ENCODE data around the gene SH3RF1. TPM values are rescaled to one million over a fixed set of nuclear protein-coding genes. Genes with fewer than 3 reads are reported as not detected.

The SH3RF1 gene
- total RNA-seq, 6 experiments from 2014 or later, result 54.5 to 67.1 (median 57.1) TPM

DNA sequence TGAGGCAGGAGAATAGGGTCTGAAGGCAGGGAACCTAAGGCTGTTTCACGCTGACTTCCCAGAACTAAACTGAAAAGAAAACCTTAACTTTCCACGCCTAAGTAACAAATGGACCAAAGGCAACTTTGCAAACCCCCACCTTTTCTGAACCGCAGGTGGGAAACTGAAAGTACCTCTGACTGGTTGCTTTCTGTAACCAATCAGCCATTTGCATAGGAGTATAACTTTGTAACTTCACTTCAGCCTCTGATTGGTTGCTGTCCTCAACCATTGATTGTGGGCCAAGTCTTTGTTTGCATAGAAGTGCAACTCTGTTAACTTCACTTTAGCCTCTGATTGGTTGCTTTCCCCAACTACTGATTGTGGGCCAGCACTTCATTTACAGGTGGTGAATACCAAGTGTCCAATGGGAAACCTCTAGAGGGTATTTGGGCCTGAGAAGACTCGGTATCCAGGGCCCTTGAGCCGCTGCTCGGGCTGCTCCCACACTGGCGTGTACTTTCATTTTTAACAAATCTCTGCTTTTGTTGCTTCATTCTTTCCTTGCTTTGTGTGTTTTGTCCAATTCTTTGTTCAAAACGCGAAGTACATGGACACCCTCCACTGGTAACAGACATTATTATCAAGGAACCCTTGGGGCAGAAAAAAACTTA, 139.1 kb downstream of the SH3RF1 start:
- H3K4me3 Mint-ChIP-seq, result no peak overlapping the region

DNA sequence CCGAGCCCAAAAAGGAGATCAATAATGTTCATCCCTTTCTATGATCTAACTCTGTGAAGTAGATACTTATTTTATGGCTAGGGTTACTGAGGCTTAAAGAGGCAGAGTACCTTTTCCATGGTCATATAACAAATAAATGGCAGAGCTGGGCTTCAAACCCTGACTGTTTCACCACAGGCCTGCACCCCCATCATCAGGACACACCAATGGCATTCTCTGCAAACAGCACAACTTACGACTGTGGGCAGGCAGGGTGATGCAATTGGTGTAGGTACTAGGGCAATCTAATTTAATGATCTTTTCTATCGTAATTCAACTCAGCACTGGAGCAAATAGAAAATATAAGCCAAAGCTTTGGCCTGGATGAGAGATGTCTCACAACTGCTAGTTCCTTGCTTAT, 141.9 kb downstream of the SH3RF1 start:
- H3K4me3 Mint-ChIP-seq, result no peak overlapping the region
- DNase-seq, result no peak
- H3K27ac Mint-ChIP-seq, result peak overlapping the region; percentile 33; the same call in 1 of the 2 replicates
- no peaks in the 10 kb centered on the region for H3K9me3 Mint-ChIP-seq
- peaks cover 47% of the 10 kb centered on the region for H3K4me1 Mint-ChIP-seq (ENCODE audit: low read depth)
- H3K27me3 Mint-ChIP-seq (ENCODE audit: insufficient read depth), result no peaks in the 10 kb centered on the region; the same call in none of the 2 replicates
- TF ChIP-seq, protein P1, sequence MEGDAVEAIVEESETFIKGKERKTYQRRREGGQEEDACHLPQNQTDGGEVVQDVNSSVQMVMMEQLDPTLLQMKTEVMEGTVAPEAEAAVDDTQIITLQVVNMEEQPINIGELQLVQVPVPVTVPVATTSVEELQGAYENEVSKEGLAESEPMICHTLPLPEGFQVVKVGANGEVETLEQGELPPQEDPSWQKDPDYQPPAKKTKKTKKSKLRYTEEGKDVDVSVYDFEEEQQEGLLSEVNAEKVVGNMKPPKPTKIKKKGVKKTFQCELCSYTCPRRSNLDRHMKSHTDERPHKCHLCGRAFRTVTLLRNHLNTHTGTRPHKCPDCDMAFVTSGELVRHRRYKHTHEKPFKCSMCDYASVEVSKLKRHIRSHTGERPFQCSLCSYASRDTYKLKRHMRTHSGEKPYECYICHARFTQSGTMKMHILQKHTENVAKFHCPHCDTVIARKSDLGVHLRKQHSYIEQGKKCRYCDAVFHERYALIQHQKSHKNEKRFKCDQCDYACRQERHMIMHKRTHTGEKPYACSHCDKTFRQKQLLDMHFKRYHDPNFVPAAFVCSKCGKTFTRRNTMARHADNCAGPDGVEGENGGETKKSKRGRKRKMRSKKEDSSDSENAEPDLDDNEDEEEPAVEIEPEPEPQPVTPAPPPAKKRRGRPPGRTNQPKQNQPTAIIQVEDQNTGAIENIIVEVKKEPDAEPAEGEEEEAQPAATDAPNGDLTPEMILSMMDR (IDR thresholded peaks at IDR 0.05), result no peak
- peaks cover 59% of the 10 kb centered on the region for H3K36me3 Mint-ChIP-seq (ENCODE audit: low read depth)

More for the DNA sequence above, 139.1 kb downstream of the SH3RF1 start:
- TF ChIP-seq, protein P1 (IDR thresholded peaks at IDR 0.05), result no peak
- no peaks in the 10 kb centered on the region for H3K9me3 Mint-ChIP-seq
- DNase-seq, result no peak
- peaks cover 5% of the 10 kb centered on the region for H3K27me3 Mint-ChIP-seq (ENCODE audit: insufficient read depth)
- H3K27ac Mint-ChIP-seq, result peak overlapping the region; percentile 60
- H3K4me1 Mint-ChIP-seq (ENCODE audit: low read depth), result peaks cover 33% of the 10 kb centered on the region
- peaks cover 71% of the 10 kb centered on the region for H3K36me3 Mint-ChIP-seq (ENCODE audit: low read depth)

DNA sequence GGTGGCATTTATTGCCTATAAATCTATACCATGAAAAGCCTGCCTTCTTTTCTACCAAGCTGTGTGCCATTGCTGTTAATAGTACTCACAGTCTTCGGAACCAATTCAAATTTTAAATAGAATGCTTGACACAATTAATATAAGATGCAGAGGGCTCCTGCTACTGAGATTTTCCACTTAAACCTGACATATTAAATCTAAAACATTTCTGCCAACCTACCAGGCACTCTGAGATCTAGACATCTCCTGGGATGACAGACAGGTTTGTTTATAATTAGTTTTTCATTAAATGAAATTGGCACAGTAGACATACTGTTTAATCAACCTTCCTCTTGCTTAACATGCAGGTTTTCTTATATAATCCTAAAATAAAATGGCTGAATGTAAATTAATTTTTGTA, 143.4 kb downstream of the SH3RF1 start:
- H3K27ac Mint-ChIP-seq, result no peak overlapping the region
- peaks cover 39% of the 10 kb centered on the region for H3K4me1 Mint-ChIP-seq (ENCODE audit: low read depth)
- H3K9me3 Mint-ChIP-seq, result no peaks in the 10 kb centered on the region
- no peak for DNase-seq
- TF ChIP-seq, protein P1 (IDR thresholded peaks at IDR 0.05), result no peak
- H3K4me3 Mint-ChIP-seq, result no peak overlapping the region
- H3K36me3 Mint-ChIP-seq (ENCODE audit: low read depth), result peaks cover 57% of the 10 kb centered on the region
- H3K27me3 Mint-ChIP-seq (ENCODE audit: insufficient read depth), result no peaks in the 10 kb centered on the region; the same call in 1 of the 2 replicates

DNA sequence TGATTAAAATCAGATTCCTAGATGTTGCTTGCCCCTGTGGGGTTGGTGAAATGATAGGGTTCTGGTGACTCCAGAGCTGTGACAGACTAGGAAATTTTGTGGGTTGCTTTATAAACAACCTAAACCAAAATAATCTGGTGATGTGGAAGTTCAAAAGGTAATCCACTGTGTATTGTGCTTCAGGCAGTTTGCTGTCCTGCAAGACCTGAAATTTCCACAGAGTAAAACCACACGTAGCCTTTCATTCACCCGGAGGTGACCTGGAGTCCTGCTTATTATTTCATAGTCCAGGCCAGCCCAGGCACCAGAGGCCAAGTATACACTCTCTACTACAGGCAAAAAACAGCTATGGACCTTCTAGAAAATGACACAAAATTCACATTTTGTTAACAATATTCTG, 146.1 kb downstream of the SH3RF1 start:
- no peak overlapping the region for H3K4me3 Mint-ChIP-seq
- H3K27me3 Mint-ChIP-seq (ENCODE audit: insufficient read depth), result peaks cover 4% of the 10 kb centered on the region; the same call in 1 of the 2 replicates
- H3K36me3 Mint-ChIP-seq (ENCODE audit: low read depth), result peaks cover 56% of the 10 kb centered on the region
- peak overlapping the region; percentile 63 for H3K27ac Mint-ChIP-seq
- DNase-seq, result no peak
- H3K4me1 Mint-ChIP-seq (ENCODE audit: low read depth), result peaks cover 35% of the 10 kb centered on the region
- no peaks in the 10 kb centered on the region for H3K9me3 Mint-ChIP-seq
- TF ChIP-seq, protein P1 (IDR thresholded peaks at IDR 0.05), result no peak

DNA sequence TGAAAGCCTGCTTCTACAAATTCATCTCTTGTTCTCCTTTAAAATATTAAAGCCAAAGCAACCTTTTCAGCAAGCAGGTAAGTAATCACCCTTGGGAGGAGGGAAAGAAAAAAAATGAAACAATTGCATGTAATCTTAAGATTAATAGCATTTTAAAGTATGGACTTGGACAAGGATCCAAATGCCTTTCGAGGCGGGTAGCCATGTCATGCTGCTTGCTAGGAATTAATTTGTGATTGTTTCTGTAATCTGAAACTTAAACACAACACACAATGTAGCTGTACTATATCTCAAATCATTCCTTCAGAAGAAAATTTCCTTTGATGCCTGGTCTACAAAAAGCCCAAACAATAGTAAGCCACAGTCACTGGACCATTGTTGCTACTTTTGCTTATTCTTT, 148.3 kb downstream of the SH3RF1 start:
- Mint-ChIP-seq H3K36me3 (ENCODE audit: low read depth) (peaks cover 44% of the 10 kb centered on the region), H3K4me1 (ENCODE audit: low read depth) (peaks cover 49% of the 10 kb centered on the region), H3K9me3 (no peaks in the 10 kb centered on the region), H3K27ac (0 out of 2 replicates have a peak overlapping the region, but pooled peaks have one; percentile 30), H3K4me3 (no peak overlapping the region), H3K27me3 (ENCODE audit: insufficient read depth) (peaks cover 4% of the 10 kb centered on the region; the same call in 1 of the 2 replicates)
- no peak for DNase-seq
- TF ChIP-seq, protein P1 (IDR thresholded peaks at IDR 0.05), result no peak

Data from HFFc6 (cell line).